Erythroblast (primary cell): ENCODE data around the gene LCN2.

Source experiments
- GATA1 ChIP-seq: IDR thresholded peaks from 2 replicates; pipeline ENCODE4 v1.6.1; 2011; ENCODE audit warnings: low read depth, mild to moderate bottlenecking, control low read depth, low read length, moderate library complexity
- POLR2A ChIP-seq: IDR thresholded peaks from 2 replicates; pipeline ENCODE4 v1.6.1; 2011; ENCODE audit warnings: mild to moderate bottlenecking, low read length

DNA sequence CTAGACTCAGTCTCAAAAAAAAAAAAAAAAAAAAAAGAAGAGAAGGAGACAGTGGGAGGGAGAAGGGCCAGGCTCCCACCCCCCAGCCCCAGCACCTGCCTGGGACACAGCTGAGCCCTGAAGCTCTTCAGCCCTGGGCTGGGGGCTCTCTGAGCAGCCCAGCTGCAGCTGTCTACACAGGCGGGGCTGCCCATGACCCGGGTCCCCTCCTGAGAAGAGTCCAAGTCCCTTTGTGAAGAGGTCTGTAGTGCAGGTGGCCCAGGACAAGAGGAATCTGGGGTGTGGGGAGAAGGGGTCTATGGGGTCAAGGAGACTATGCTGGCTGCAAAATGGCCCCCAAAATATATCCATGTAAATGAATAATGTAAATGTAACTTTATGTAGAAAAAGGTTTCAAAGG is 6.7 kb upstream of the LCN2 start:
- TF ChIP-seq POLR2A (no peak), GATA1 (no peak)
